SK-N-SH (cell line): ENCODE measurements around the gene PPP4R3A. TPM values are rescaled to one million over a fixed set of nuclear protein-coding genes. Genes with fewer than 3 reads are reported as not detected.

Experiments used
- CTCF ChIA-PET: fragments of 300-600, 350-600 bp; formaldehyde crosslinking; extraction: SDS; loops from one replicate; lab custom pipeline; 2021; lab: Yijun Ruan, JAX
- POLR2A ChIA-PET: fragments of 350-600 bp; sonication (Branson Sonifier 250); formaldehyde crosslinking; extraction: SDS; loops from one replicate; lab custom pipeline; 2020; ENCODE audit warnings: antibody characterized with exemption, inconsistent platforms; lab: Yijun Ruan, JAX
- DNase-seq: peaks from one replicate; pipeline ENCODE4 v3.0.0; 2012
- H2AFZ ChIP-seq: fragments of 200-600 bp; sonication (generic); 2 replicates; pipeline ENCODE4 v1.8.1; 2016; ENCODE audit warnings: antibody characterized with exemption, mild to moderate bottlenecking, low read depth
- H3F3A ChIP-seq: fragments of 200-600 bp; sonication (generic); replicated peaks from 2 replicates; pipeline ENCODE3; 2016; ENCODE audit warnings: antibody characterized with exemption, mild to moderate bottlenecking; ENCODE audit not compliant: insufficient read depth
- H3K27ac ChIP-seq, 2 experiments: fragments of 200-500 bp in 1 of 2; fragments of 200-600 bp in 1 of 2; sonication (Bioruptor generic) in 1 of 2; sonication (generic), shearing (Covaris generic) in 1 of 2; 2 replicates each; pipeline versions ENCODE4 v1.5.1 to v1.6.1; 2014 to 2016; ENCODE audit warnings: low read depth in 2 of 2, inconsistent platforms in 1 of 2, low read length in 1 of 2, mild to moderate bottlenecking in 1 of 2, mixed read lengths in 1 of 2
- H3K27me3 ChIP-seq: fragments of 200-600 bp; sonication (generic), shearing (Covaris generic); 2 replicates; pipeline ENCODE4 v1.6.1; 2016; ENCODE audit warnings: mixed run types; ENCODE audit not compliant: insufficient read depth
- H3K36me3 ChIP-seq, 2 experiments: fragments of 200-500 bp in 1 of 2; fragments of 200-600 bp in 1 of 2; sonication (Bioruptor generic) in 1 of 2; sonication (generic) in 1 of 2; replicated peaks in 1 of 2; 2 replicates each; pipeline versions ENCODE3 to v1.5.1; 2014 to 2016; ENCODE audit warnings: low read length in 1 of 2, mild to moderate bottlenecking in 1 of 2; ENCODE audit not compliant: insufficient read depth in 2 of 2, control insufficient read depth in 1 of 2
- H3K4me1 ChIP-seq, 2 experiments: fragments of 200-500 bp in 1 of 2; fragments of 200-600 bp in 1 of 2; sonication (Bioruptor generic) in 1 of 2; sonication (generic), shearing (Covaris generic) in 1 of 2; 2 replicates each; pipeline versions ENCODE4 v1.5.1 to v1.6.1; 2014 to 2016; ENCODE audit warnings: low read depth in 1 of 2, low read length in 1 of 2, mixed run types in 1 of 2; ENCODE audit not compliant: insufficient read depth in 2 of 2, control insufficient read depth in 1 of 2
- H3K4me2 ChIP-seq: fragments of 200-600 bp; sonication (generic), shearing (Covaris generic); 2 replicates; pipeline ENCODE4 v1.6.1; 2017; ENCODE audit warnings: mixed run types
- H3K4me3 ChIP-seq, 2 experiments: fragments of 200-500 bp in 1 of 2; fragments of 200-600 bp in 1 of 2; sonication (Bioruptor generic) in 1 of 2; sonication (generic), shearing (Covaris generic) in 1 of 2; 2 replicates each; pipeline versions ENCODE4 v1.5.1 to v1.8.1; 2014 to 2016; ENCODE audit warnings: low read depth in 2 of 2, inconsistent platforms in 1 of 2, low read length in 1 of 2, mild to moderate bottlenecking in 1 of 2, mixed read lengths in 1 of 2, moderate library complexity in 1 of 2
- H3K79me2 ChIP-seq: fragments of 200-600 bp; sonication (generic); 2 replicates; pipeline ENCODE4 v1.8.1; 2017; ENCODE audit warnings: mild to moderate bottlenecking; ENCODE audit not compliant: insufficient read depth
- H3K9ac ChIP-seq: fragments of 200-600 bp; sonication (generic); 2 replicates; pipeline ENCODE4 v1.6.1; 2017; ENCODE audit warnings: mixed run types
- H3K9me2 ChIP-seq: fragments of 200-600 bp; sonication (generic); 2 replicates; pipeline ENCODE4 v1.6.1; 2017; ENCODE audit warnings: mixed run types
- H3K9me3 ChIP-seq: fragments of 200-600 bp; sonication (generic); 2 replicates; pipeline ENCODE4 v1.6.1; 2017; ENCODE audit warnings: mixed run types, mild to moderate bottlenecking, moderate library complexity
- H4K20me1 ChIP-seq: fragments of 200-600 bp; sonication (generic); 2 replicates; pipeline ENCODE4 v1.6.1; 2017; ENCODE audit warnings: mild to moderate bottlenecking, mixed run types; ENCODE audit not compliant: insufficient read depth
- CTCF ChIP-seq: fragments of 200-600 bp; sonication (generic); IDR thresholded peaks from 2 replicates; pipeline ENCODE4 v1.6.1; 2017; ENCODE audit warnings: antibody characterized with exemption, mild to moderate bottlenecking, moderate library complexity
- ELF1 ChIP-seq: IDR thresholded peaks from 2 replicates; pipeline ENCODE4 v1.4.0; 2012
- FOSL2 ChIP-seq: IDR thresholded peaks from 2 replicates; pipeline ENCODE4 v1.4.0; 2012; ENCODE audit warnings: low read depth, mild to moderate bottlenecking, moderate library complexity, borderline replicate concordance
- GABPA ChIP-seq: IDR thresholded peaks from 2 replicates; pipeline ENCODE4 v1.4.0; 2012; ENCODE audit warnings: low read depth, mild to moderate bottlenecking
- GATA2 ChIP-seq: sonication (generic); formaldehyde crosslinking; IDR thresholded peaks from 2 replicates; pipeline ENCODE4 v1.5.0; 2020; ENCODE audit warnings: mild to moderate bottlenecking, missing genetic modification reagents
- IRF3 ChIP-seq: fragments of 150-350 bp; IDR thresholded peaks from 2 replicates; pipeline ENCODE4 v1.6.1; 2016; ENCODE audit warnings: mild to moderate bottlenecking, low read depth, low read length
- JUND ChIP-seq: IDR thresholded peaks from 2 replicates; pipeline ENCODE4 v1.4.0; 2012
- MEF2A ChIP-seq: IDR thresholded peaks from 2 replicates; pipeline ENCODE4 v1.4.0; 2012; ENCODE audit warnings: low read depth, borderline replicate concordance
- MXI1 ChIP-seq: IDR thresholded peaks from 2 replicates; pipeline ENCODE4 v1.6.1; 2012; ENCODE audit warnings: mild to moderate bottlenecking, low read depth, low read length, improper control_type of control experiment
- NFIC ChIP-seq: IDR thresholded peaks from 2 replicates; pipeline ENCODE4 v1.4.0; 2012; ENCODE audit warnings: borderline replicate concordance
- PBX3 ChIP-seq: IDR thresholded peaks from 2 replicates; pipeline ENCODE4; 2012
- RAD21 ChIP-seq: IDR thresholded peaks from 2 replicates; pipeline ENCODE4 v1.6.1; 2012; ENCODE audit warnings: mild to moderate bottlenecking, low read length
- RCOR1 ChIP-seq: fragments of 150-350 bp; IDR thresholded peaks from 2 replicates; pipeline ENCODE4 v1.6.1; 2017; ENCODE audit warnings: antibody characterized with exemption, low read length
- REST ChIP-seq: IDR thresholded peaks from 2 replicates; pipeline ENCODE4 v1.6.1; 2012; ENCODE audit warnings: mild to moderate bottlenecking, low read depth, low read length, moderate library complexity
- RFX5 ChIP-seq: IDR thresholded peaks from 2 replicates; pipeline ENCODE4 v1.6.1; 2012; ENCODE audit warnings: mild to moderate bottlenecking, improper control_type of control experiment, low read length
- TAF1 ChIP-seq: IDR thresholded peaks from 2 replicates; pipeline ENCODE4 v1.6.1; 2012; ENCODE audit warnings: low read depth, mild to moderate bottlenecking, low read length, moderate library complexity, borderline replicate concordance
- TCF12 ChIP-seq: IDR thresholded peaks from 2 replicates; pipeline ENCODE4 v1.4.0; 2012
- TEAD4 ChIP-seq: IDR thresholded peaks from 2 replicates; pipeline ENCODE4 v1.4.0; 2012; ENCODE audit warnings: mild to moderate bottlenecking, borderline replicate concordance; ENCODE audit not compliant: insufficient read depth
- USF1 ChIP-seq: IDR thresholded peaks from 2 replicates; pipeline ENCODE4 v1.4.0; 2012; ENCODE audit warnings: low read depth, borderline replicate concordance
- USF2 ChIP-seq: fragments of 150-350 bp; IDR thresholded peaks from 2 replicates; pipeline ENCODE4 v1.6.1; 2017; ENCODE audit warnings: antibody characterized with exemption, low read length, low read depth, borderline replicate concordance
- WGBS: methylation state at CpG from one replicate; pipeline ENCODE4 v1.1.6; 2017; ENCODE audit warnings: low lambda C conversion rate; 5-methylcytosine and 5-hydroxymethylcytosine counted together
- polyA plus RNA-seq, 3 experiments: library from polyadenylated mRNA; depleted of rRNA; stranded (reverse); fragments of >200 nt; gene quantifications; 2 replicates each; pipeline ENCODE4 v1.2.3, GENCODE V29; 2012

The PPP4R3A gene
- polyA plus RNA-seq, 1 of the 3 experiments (the other 2 are of a cell fraction), result 34.9 TPM

GRCh38 chr14:91545946-91546716 lies 36.0 kb upstream of the PPP4R3A start:
- Histone ChIP-seq H3K9ac (no peak overlapping the region), H3K36me3 (no peaks in the 10 kb centered on the region), H3K4me1 (no peaks in the 10 kb centered on the region), H3F3A (no peaks in the 10 kb centered on the region), H3K9me3 (no peaks in the 10 kb centered on the region), H3K27ac (no peak overlapping the region), H3K4me2 (no peak overlapping the region), H3K4me3 (no peak overlapping the region), H3K9me2 (no peaks in the 10 kb centered on the region), H2AFZ (no peak overlapping the region), H3K27me3 (peaks cover 20% of the 10 kb centered on the region; the same call in 1 of the 2 replicates), H3K79me2 (no peaks in the 10 kb centered on the region), H4K20me1 (no peaks in the 10 kb centered on the region)
- ChIA-PET CTCF (no interaction called here), POLR2A (no interaction called here)
- TF ChIP-seq USF2 (no peak), MEF2A (no peak), TEAD4 (no peak), RFX5 (no peak), RCOR1 (no peak), JUND (no peak), REST (no peak), GATA2 (no peak), PBX3 (no peak), FOSL2 (no peak), RAD21 (no peak), CTCF (no peak), TAF1 (no peak), NFIC (no peak), MXI1 (no peak), GABPA (no peak), ELF1 (no peak), IRF3 (no peak), TCF12 (no peak), USF1 (no peak)
- WGBS, result 6% methylated on average over 5 of the region's 5 CpGs
- no peak for DNase-seq
